Brain microvascular endothelial cell (primary cell): Measurements from ENCODE around the gene FXN.

Experiments used
- DNase-seq: peaks from one replicate; pipeline ENCODE4 v3.0.0-alpha.2; 2020
- H3K27ac ChIP-seq: fragments of 250-450 bp; sonication (Bioruptor Pico); 2 replicates; pipeline ENCODE4 v1.5.1; 2020; ENCODE audit warnings: mild to moderate bottlenecking, moderate library complexity
- H3K27me3 ChIP-seq: fragments of 250-450 bp; sonication (Bioruptor Pico); replicated peaks from 2 replicates; pipeline ENCODE4 v1.5.1; 2020; ENCODE audit warnings: mild to moderate bottlenecking
- H3K36me3 ChIP-seq: fragments of 250-450 bp; sonication (Bioruptor Pico); replicated peaks from 2 replicates; pipeline ENCODE4 v1.5.1; 2020; ENCODE audit warnings: mild to moderate bottlenecking
- H3K4me3 ChIP-seq: 2 replicates; pipeline ENCODE4 v1.5.1; 2011; ENCODE audit warnings: low read depth, mild to moderate bottlenecking, control low read depth, low read length, moderate library complexity
- CTCF ChIP-seq: IDR thresholded peaks from 2 replicates; pipeline ENCODE4 v1.5.1; 2011; ENCODE audit warnings: low read depth, mild to moderate bottlenecking, moderate library complexity, low read length, control low read depth, inconsistent platforms; ENCODE audit errors: missing control alignments
- in situ Hi-C: cut with HindIII; loops from 2 replicates; pipeline ENCODE4 v1.10.0; 2017; ENCODE audit warnings: low sequenced_read_pairs, low pct_ligation_motif_present

The FXN gene

GRCh38 chr9:69004836-69005235, 30.7 kb upstream of the FXN start:
- no peaks in the 10 kb centered on the region for H3K36me3 ChIP-seq
- in situ Hi-C loops: no loop called here
- no peak overlapping the region for H3K27ac ChIP-seq
- no peaks in the 10 kb centered on the region for H3K27me3 ChIP-seq
- no peak for TF ChIP-seq CTCF
- no peak for DNase-seq
- H3K4me3 ChIP-seq: no peak overlapping the region

DNA sequence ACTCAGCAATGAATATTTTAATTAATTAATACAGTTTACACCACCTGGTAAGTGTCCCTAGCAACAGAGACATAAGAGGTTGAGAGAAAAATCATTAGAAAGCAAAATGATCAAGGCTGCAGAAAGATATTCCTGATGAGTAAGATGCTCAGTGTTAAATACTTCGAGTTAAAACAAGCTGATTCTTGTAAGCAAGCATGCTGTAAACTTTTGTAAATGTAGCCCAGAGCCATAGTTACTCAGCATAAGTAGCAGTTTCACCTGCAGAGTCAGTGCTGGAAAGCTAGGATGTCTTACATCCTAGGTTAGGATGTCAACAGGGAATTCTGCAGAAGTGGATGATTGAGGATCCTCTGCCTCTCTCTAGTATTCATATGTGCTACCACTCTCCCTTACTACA, 25.8 kb upstream of the FXN start:
- no peak overlapping the region for H3K4me3 ChIP-seq
- no peaks in the 10 kb centered on the region for H3K27me3 ChIP-seq
- DNase-seq: no peak
- H3K27ac ChIP-seq: no peak overlapping the region
- no peak for TF ChIP-seq CTCF
- in situ Hi-C loops: no loop called here
- H3K36me3 ChIP-seq: no peaks in the 10 kb centered on the region

DNA sequence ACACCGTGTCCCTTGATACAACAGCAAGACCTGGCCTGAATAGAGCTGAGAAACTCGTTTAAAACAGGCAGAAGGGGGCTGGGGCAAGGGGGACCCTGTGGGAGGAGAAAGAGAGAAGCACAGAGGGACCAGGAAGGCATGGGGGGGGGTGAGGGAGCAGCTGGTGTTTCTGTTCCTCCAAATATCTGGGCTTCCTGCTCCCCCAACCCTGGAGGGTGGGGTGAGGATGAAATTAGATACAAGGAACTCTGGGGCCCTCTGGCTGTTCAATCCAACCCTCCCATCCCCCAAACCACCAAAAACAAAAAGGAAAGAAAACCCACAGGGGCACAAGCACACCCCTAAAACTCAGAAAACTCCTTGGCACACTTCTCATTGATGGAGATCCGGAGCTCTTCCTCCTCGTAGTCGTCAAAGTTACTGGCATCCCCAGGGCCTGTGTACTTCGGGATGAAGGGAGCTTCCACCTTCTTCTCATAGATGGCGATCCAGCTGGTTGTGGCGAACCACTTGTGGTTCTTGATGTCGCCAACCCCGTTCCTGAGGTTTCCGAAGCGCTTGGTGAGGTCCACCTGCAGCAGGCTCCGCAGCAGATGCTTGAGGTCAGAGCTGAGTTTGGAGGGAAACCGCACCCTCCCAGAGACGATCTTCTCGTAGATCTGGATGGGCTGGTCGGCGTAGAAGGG, 22.7 kb upstream of the FXN start:
- H3K4me3 ChIP-seq: no peak overlapping the region
- no peak for DNase-seq
- TF ChIP-seq CTCF: no peak
- H3K27ac ChIP-seq: no peak overlapping the region
- H3K27me3 ChIP-seq: peaks cover 2% of the 10 kb centered on the region
- no peaks in the 10 kb centered on the region for H3K36me3 ChIP-seq
- in situ Hi-C loops: no loop called here

- Histone ChIP-seq H3K27me3 (peaks cover 2% of the 10 kb centered on the region), H3K27ac (no peak overlapping the region), H3K4me3 (no peak overlapping the region), H3K36me3 (no peaks in the 10 kb centered on the region)
- DNase-seq: no peak
- TF ChIP-seq CTCF: no peak
- in situ Hi-C loops: no loop called here
Measured at GRCh38 chr9:69013382-69013727, 22.2 kb upstream of the FXN start.

DNA sequence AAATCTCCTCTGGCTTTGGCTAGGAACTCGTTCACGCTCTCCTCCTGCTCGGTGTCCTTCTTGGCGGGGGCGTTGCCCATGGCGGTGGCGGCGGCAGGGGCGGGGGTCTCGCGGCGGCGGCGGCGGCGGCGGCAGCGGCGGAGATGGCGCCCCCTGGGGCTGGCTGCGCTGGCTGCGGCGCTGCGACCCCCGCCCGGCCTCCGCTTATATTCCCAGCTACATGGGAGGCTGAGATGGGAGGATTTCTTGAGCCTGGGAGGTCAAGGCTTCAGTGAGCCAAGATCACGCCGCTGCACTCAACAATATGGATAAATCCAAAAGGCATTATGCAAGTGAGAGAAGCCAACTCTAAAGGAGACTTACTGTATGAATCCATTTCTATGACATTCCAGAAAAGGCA, 21.5 kb upstream of the FXN start, which contains the start of gene PRKACG:
Gene PRKACG (minus strand): TSS at position 101 of the 400 bp plus-strand sequence. CDS start 21 bp downstream, at position 80.
- in situ Hi-C loops: no loop called here
- H3K36me3 ChIP-seq: no peaks in the 10 kb centered on the region
- no peak for TF ChIP-seq CTCF
- no peak within 1 kb of the TSS for H3K4me3 ChIP-seq
- no peak for DNase-seq
- peaks cover 2% of the 10 kb centered on the region for H3K27me3 ChIP-seq
- H3K27ac ChIP-seq: no peak within 1 kb of the TSS
